ENCODE measurements around the gene WDR43.

Gene WDR43

GRCh38 chr2:28894470-28895188, at the start of gene WDR43:
WDR43 (plus strand) TSS chr2:28894667; CDS start chr2:28894699, 32 bp downstream.
- DNase-seq = peak; percentile 97

GRCh38 chr2:28855193-28855592, 39.3 kb upstream of the WDR43 start:
- DNase-seq = no peak

- DNase-seq = no peak
Measured at GRCh38 chr2:28855977-28856376, 38.5 kb upstream of the WDR43 start.

GRCh38 chr2:28868611-28869010, 25.9 kb upstream of the WDR43 start:
- DNase-seq = no peak

- DNase-seq = no peak
Measured at GRCh38 chr2:28869494-28870145, 24.8 kb upstream of the WDR43 start.

GRCh38 chr2:28870146-28870891, 24.1 kb upstream of the WDR43 start, which contains the start of gene TRMT61B:
TRMT61B (minus strand) TSS chr2:28870309; CDS start chr2:28870277, 32 bp downstream.
- DNase-seq = peak; percentile 95

- no peak for DNase-seq
Measured at GRCh38 chr2:28871620-28872019, 22.8 kb upstream of the WDR43 start.

GRCh38 chr2:28880193-28880592, 14.3 kb upstream of the WDR43 start:
- DNase-seq = no peak

GRCh38 chr2:28893488-28893887, 979 bp upstream of the WDR43 start:
- no peak for DNase-seq

- no peak for DNase-seq
Measured at GRCh38 chr2:28895189-28895893, 874 bp downstream of the WDR43 start.

GRCh38 chr2:28896906-28897305, 2.4 kb downstream of the WDR43 start:
- DNase-seq = no peak

- no peak for DNase-seq
Measured at GRCh38 chr2:28898048-28898447, 3.6 kb downstream of the WDR43 start.

- DNase-seq = no peak
Measured at GRCh38 chr2:28901202-28901601, 6.7 kb downstream of the WDR43 start.

GRCh38 chr2:28901841-28902240, 7.4 kb downstream of the WDR43 start:
- no peak for DNase-seq

- no peak for DNase-seq
Measured at GRCh38 chr2:28902584-28902983, 8.1 kb downstream of the WDR43 start.

- DNase-seq = no peak
Measured at GRCh38 chr2:28904295-28904694, 9.8 kb downstream of the WDR43 start.

GRCh38 chr2:28904802-28905457, 10.5 kb downstream of the WDR43 start:
- DNase-seq = no peak

- no peak for DNase-seq
Measured at GRCh38 chr2:28905533-28905932, 11.1 kb downstream of the WDR43 start.

GRCh38 chr2:28906376-28906775, 11.9 kb downstream of the WDR43 start:
- no peak for DNase-seq

- DNase-seq = no peak
Measured at GRCh38 chr2:28906821-28907220, 12.4 kb downstream of the WDR43 start.

- no peak for DNase-seq
Measured at GRCh38 chr2:28908172-28908571, 13.7 kb downstream of the WDR43 start.

GRCh38 chr2:28909655-28910353, 15.3 kb downstream of the WDR43 start:
- DNase-seq = no peak

All from NCI-H1694 (cell line).